Tibial nerve (tissue), 4 donors: ENCODE data around the gene CX3CR1. TPM values are rescaled to one million over a fixed set of nuclear protein-coding genes. Genes with fewer than 3 reads are reported as not detected.

Experiments
- DNase-seq, 2 donors: peaks; one replicate each; pipeline ENCODE4 v3.0.0-alpha.2; 2019; ENCODE audit warnings: low spot score in 2 of 2
- H3K27ac ChIP-seq, 4 donors: fragments of 200-600 bp; sonication (generic) in 3 of 4; one replicate each; pipeline ENCODE4 v1.5.1; 2017 to 2019; ENCODE audit warnings: mild to moderate bottlenecking in 1 of 4
- H3K27me3 ChIP-seq, 2 donors: fragments of 200-600 bp; sonication (generic) in 1 of 2; one replicate each; pipeline versions ENCODE4 v1.5.1 to v1.6.0; 2017 to 2019
- H3K36me3 ChIP-seq, 3 donors: fragments of 200-600 bp; sonication (generic); one replicate each; pipeline ENCODE4 v1.5.1; 2018 to 2019
- H3K4me1 ChIP-seq, 4 donors: fragments of 200-600 bp; sonication (generic) in 3 of 4; one replicate each; pipeline ENCODE4 v1.5.1; 2017 to 2019
- H3K4me3 ChIP-seq, 4 donors: fragments of 200-600 bp; sonication (generic) in 3 of 4; one replicate each; pipeline ENCODE4 v1.5.1; 2017 to 2019; ENCODE audit warnings: mild to moderate bottlenecking in 1 of 4, moderate library complexity in 1 of 4
- H3K9me3 ChIP-seq, 4 donors: fragments of 200-600 bp; sonication (generic) in 3 of 4; one replicate each; pipeline ENCODE4 v1.5.1; 2017 to 2019
- EP300 ChIP-seq, 2 donors: sonication (generic); formaldehyde crosslinking; IDR thresholded peaks; one replicate each; pipeline ENCODE4 v1.6.1; 2017; ENCODE audit warnings: antibody characterized with exemption in 2 of 2, mild to moderate bottlenecking in 1 of 2
- POLR2A ChIP-seq, 2 donors: fragments of 450-650 bp; IDR thresholded peaks; one replicate each; pipeline ENCODE4 v1.6.1; 2017; ENCODE audit warnings: antibody characterized with exemption in 2 of 2, mild to moderate bottlenecking in 2 of 2, moderate library complexity in 2 of 2
- WGBS, 2 donors: methylation state at CpG; one replicate each; pipeline ENCODE4 v1.1.5; 2018; 5-methylcytosine and 5-hydroxymethylcytosine counted together
- total RNA-seq, 4 donors: library from RNA; depleted of rRNA; stranded (reverse); fragments of >200 nt; gene quantifications; one replicate each; pipeline ENCODE4 v1.1.0, GENCODE V29; 2016
- TF ChIP-seq, protein P1 (sequence below), 5 experiments: fragments of 200-600 bp in 3 of 5; fragments of 450-650 bp in 2 of 5; sonication (generic) in 3 of 5; IDR thresholded peaks; one replicate each; pipeline ENCODE4 v1.5.1; 2016 to 2019; ENCODE audit warnings: antibody characterized with exemption in 5 of 5, mild to moderate bottlenecking in 3 of 5, moderate library complexity in 2 of 5

Gene CX3CR1, protein sequence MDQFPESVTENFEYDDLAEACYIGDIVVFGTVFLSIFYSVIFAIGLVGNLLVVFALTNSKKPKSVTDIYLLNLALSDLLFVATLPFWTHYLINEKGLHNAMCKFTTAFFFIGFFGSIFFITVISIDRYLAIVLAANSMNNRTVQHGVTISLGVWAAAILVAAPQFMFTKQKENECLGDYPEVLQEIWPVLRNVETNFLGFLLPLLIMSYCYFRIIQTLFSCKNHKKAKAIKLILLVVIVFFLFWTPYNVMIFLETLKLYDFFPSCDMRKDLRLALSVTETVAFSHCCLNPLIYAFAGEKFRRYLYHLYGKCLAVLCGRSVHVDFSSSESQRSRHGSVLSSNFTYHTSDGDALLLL
- total RNA-seq: 1 to 10 TPM in 3 of 4 donors, not detected in 1; 2.2 to 4.4 (median 3.1) TPM

DNA sequence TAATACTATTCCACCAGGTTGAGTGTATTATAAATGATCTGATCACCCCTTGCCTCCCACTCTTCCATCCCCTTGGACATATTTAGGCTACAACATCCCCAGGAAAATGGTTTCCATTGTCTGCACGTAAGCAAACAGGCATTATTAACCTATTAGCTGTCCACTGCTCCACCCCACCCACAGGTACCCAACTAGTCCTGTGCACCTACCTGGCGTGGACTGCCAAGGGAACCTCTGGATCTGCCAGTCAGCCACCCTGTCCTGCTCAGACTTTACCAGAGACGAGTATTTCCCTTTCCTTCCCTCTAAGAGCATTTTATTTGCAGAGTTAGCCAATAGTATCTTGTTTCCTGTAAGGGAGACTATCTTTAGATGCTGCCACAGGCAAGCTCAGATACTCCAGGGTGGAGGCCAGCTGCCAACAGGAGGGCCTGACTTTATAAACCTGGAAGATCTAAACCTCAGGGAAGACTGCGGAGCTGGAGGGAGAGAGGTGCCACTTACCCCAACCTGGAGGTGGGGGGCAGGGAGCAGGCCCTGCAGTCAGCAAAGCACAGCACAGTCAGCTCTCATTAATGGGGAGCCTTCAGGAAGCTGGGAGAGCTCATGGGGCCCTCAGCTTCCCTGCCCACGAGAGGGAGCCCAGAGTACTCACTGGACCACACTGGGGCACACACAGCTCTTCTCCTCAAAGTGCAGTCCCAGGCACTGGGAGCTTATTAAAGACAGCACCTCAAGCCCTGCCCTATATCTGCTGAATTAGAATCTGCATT lies at the start of gene CX3CR1:
TSS of gene CX3CR1 (minus strand) at position 292 of the 773 bp plus-strand sequence. CDS start 13,527 bp downstream, outside the sequence.
- Histone ChIP-seq H3K9me3 (no peaks in the 10 kb centered on the region), H3K4me1 (peaks cover 0 to 23% (median 6%) of the 10 kb centered on the region in 4 donors), H3K27ac (peak within 1 kb of the TSS in 2 of 4 donors; percentile 37 to 43), H3K36me3 (no peaks in the 10 kb centered on the region), H3K4me3 (peak within 1 kb of the TSS in 1 of 4 donors; percentile 13), H3K27me3 (no peaks in the 10 kb centered on the region)
- no peak for DNase-seq
- TF ChIP-seq EP300 (IDR thresholded peaks at IDR 0.05) (no peak), POLR2A (IDR thresholded peaks at IDR 0.05) (no peak)
- TF ChIP-seq, protein P1, sequence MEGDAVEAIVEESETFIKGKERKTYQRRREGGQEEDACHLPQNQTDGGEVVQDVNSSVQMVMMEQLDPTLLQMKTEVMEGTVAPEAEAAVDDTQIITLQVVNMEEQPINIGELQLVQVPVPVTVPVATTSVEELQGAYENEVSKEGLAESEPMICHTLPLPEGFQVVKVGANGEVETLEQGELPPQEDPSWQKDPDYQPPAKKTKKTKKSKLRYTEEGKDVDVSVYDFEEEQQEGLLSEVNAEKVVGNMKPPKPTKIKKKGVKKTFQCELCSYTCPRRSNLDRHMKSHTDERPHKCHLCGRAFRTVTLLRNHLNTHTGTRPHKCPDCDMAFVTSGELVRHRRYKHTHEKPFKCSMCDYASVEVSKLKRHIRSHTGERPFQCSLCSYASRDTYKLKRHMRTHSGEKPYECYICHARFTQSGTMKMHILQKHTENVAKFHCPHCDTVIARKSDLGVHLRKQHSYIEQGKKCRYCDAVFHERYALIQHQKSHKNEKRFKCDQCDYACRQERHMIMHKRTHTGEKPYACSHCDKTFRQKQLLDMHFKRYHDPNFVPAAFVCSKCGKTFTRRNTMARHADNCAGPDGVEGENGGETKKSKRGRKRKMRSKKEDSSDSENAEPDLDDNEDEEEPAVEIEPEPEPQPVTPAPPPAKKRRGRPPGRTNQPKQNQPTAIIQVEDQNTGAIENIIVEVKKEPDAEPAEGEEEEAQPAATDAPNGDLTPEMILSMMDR (IDR thresholded peaks at IDR 0.05): no peak
- WGBS, 2 donors: 41 to 49% methylated on average over 5 of the region's 5 CpGs

- Histone ChIP-seq H3K27ac (no peak within 1 kb of the TSS), H3K27me3 (no peaks in the 10 kb centered on the region), H3K36me3 (no peaks in the 10 kb centered on the region), H3K4me1 (no peaks in the 10 kb centered on the region), H3K4me3 (no peak within 1 kb of the TSS), H3K9me3 (no peaks in the 10 kb centered on the region)
- DNase-seq: no peak
- 50 to 63% methylated on average over 1 of the region's 1 CpG for WGBS, 2 donors
- no peak for TF ChIP-seq POLR2A (IDR thresholded peaks at IDR 0.05)
- no peak for TF ChIP-seq EP300 (IDR thresholded peaks at IDR 0.05)
- TF ChIP-seq, protein P1 (IDR thresholded peaks at IDR 0.05): no peak
Measured at GRCh38 chr3:39329493-39329892, 49.7 kb upstream of the CX3CR1 start, which contains the start of gene CCR8. TSS of gene CCR8 (plus strand) at chr3:39329709. CDS start at chr3:39332332, 2,623 bp downstream.

DNA sequence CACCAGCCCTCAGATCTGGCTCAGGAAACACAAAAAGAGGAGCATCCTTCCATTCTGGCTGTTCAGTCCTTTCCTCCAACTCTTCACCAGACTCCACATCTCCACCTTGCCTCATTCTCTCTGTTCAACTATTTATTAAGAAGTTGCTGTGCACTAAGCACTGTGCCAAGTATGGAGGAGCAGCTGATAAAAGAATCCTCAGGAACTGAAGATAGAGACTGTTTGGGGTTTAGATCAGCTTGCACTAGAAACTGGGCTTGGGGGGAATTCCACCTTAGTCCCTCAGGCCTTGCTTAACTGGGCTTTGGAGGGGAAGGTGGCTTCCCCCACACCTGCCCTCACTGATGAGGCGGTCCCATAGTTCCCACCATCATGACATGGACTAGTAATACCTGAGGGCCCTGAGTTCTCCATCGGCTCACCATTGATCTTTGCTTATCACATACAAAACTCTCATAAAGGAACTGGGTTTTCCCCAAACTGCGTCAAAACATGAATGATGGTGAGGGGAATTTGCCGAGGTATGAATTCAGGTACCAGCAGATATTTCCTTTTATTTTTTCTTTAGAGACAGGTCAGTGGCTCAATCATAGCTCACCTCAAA lies 48.0 kb upstream of the CX3CR1 start:
- WGBS, 2 donors: 89 to 94% methylated on average over 4 of the region's 4 CpGs

GRCh38 chr3:39327053-39327745 lies 47.4 kb upstream of the CX3CR1 start:
- H3K27ac ChIP-seq: no peak overlapping the region
- H3K4me1 ChIP-seq: no peaks in the 10 kb centered on the region
- no peaks in the 10 kb centered on the region for H3K9me3 ChIP-seq
- TF ChIP-seq, protein P1 (IDR thresholded peaks at IDR 0.05): no peak
- TF ChIP-seq EP300 (IDR thresholded peaks at IDR 0.05): no peak
- no peak for TF ChIP-seq POLR2A (IDR thresholded peaks at IDR 0.05)
- H3K36me3 ChIP-seq: no peaks in the 10 kb centered on the region
- no peak for DNase-seq
- H3K4me3 ChIP-seq: no peak overlapping the region
- no peaks in the 10 kb centered on the region for H3K27me3 ChIP-seq
- WGBS, 2 donors: 79 to 83% methylated on average over 4 of the region's 4 CpGs

More for the DNA sequence above, 48.0 kb upstream of the CX3CR1 start:
- TF ChIP-seq, protein P1 (IDR thresholded peaks at IDR 0.05): no peak
- no peak for TF ChIP-seq POLR2A (IDR thresholded peaks at IDR 0.05)
- no peak for TF ChIP-seq EP300 (IDR thresholded peaks at IDR 0.05)
- no peaks in the 10 kb centered on the region for H3K27me3 ChIP-seq
- H3K4me3 ChIP-seq: no peak overlapping the region
- DNase-seq: no peak
- H3K36me3 ChIP-seq: no peaks in the 10 kb centered on the region
- no peak overlapping the region for H3K27ac ChIP-seq
- H3K4me1 ChIP-seq: no peaks in the 10 kb centered on the region
- no peaks in the 10 kb centered on the region for H3K9me3 ChIP-seq
